NCI-H2107 treated with DMSO at 0.1 percent for 48 hours (cell line): ENCODE measurements around the gene NR3C2.

Experiments used
- DNase-seq: peaks from one replicate; lab custom pipeline; 2025; ENCODE audit not compliant: unreplicated experiment; lab: John Stamatoyannopoulos, UW

Gene NR3C2

DNA sequence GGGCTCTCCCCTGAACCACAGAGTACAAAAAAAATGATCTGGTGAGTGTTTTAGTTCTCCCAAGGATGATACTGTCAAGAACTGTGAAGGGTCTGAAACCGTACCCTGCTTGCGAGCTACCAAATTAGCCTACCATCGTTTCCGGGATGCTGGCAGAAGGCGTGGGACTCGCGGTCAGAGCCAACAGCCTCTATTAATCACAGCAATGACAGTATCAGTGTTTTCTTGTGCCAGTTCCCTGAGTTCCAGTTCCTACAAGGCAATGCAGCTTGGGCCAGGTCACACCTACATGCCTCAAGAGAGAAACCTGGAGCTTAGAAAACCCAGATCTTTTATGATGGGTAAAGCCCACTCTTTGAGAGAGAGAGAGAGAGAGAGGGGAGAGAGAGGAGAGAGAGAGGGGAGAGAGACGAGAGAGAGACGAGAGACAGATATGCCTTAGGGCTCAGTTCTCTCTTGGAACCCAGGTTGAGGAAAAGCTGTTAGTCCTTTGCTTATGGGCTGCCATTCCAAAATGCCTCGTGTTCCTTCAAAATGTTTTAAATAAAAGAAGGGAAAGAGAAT lies 382.5 kb downstream of the NR3C2 start:
- no peak for DNase-seq

DNA sequence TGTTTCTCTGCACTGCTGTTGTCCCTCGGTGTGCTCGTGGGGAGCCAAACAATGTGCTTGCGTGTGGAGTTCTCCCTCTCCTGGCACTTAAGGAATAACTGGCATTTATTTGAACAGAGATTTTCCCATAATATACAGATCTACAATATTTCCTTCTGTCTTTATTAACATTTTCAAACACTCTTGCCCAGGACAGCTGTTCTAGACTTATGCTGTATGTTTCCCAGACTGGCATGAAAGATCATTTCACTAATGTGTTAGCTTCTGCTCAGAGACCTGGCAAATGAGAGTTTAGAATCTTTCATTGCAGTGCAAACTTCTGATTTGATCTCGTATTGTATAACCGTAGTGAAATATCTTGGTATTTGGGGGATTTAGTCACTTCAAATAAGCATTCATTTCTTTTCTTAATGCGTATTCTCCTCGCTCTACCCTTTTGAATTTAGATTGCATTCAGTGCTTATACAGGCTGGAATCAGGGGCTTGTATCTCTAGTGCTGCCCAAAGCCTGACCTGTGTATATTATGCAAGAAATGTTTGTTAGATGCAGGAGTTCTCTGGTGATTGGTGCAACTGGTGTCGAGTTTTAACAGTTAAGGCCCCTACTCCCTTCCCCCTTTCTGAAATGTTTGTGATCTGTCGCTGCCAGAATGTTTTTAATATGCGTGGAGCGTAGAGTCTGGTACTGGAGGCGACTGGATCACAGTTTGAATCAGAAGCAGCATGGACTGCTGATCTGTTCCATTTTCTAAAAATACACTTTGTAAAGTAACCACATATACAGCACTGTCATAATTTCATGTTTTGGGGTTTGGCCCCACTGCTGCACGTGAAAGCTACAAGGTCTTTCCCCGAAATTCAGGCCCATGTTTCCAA lies 384.0 kb downstream of the NR3C2 start:
- no peak for DNase-seq

DNA sequence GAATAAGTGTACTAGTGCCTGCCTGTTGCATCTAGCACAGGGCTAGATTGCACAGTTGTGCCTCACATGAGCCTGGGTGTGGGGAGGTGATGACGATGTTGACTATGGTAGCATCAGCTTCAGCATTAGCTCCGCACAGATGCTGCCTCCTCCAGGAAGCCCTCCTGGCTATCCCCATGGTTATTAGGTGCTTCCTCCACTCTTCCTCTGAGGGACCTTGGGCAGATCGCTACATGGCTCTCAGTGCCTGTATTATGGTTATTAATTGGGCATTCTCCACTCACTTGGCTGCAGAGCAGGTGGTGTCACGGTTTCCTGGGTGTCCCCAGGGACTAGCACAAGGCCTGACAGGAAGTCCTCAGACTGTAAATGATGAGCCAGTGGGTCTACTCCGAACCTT lies 384.7 kb downstream of the NR3C2 start:
- DNase-seq, result no peak

DNA sequence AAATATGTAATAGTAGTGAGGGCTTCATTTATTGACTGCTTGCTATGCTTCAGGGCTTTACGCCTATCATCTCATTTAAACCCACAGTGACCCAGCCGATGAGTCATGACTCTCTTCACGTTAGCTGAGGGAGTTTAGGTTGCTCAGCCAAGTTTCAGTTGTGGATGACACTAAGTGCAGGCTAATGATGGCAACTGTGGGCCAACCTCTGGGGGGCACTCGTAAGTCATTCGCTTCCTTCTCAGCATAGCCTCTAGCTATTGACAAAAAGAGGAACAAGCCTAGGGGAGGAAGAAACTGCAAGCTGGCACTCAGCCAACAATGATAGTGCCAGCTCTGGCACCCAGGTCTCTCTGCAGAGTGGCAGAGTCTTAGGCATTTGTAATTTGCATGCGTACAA lies 385.3 kb downstream of the NR3C2 start:
- DNase-seq, result no peak

DNA sequence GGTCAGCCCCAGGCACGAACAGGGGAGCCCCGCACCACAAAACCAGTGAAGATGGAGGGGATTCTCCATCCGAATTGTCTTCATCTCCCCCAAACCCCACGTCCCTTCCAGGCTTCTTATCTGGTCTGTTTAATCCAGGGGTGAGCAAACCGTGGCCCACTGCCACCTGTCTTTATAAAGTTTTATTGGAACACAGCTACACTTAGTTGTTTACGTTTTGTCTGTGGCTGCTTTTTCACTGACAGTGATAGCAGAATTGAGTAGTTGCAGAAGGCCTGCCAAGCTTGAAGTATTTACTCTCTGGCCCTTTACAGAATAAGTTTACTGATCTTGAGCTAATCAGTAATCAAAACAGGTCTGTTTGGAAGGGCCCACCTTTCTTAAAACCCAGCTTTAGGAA lies 386.4 kb downstream of the NR3C2 start:
- DNase-seq, result no peak

DNA sequence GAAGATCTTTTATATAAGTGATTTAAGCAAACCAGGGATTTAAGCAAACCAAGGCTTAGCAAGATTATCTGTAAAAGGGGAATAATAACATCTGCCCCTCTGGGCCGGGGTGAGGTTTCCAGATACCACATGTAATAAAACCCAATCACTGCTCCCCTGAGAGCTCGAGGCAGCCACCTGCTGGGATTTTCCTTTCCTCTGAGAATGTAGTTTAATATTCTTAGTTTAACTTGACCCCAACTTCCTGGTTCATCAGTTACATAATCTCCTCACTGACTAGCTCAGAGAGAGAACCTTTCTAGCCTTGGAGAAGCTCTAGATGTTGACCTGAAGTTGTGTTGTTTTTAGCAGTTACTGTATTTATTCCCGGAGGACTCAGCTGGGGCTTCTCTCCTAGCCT lies 387.9 kb downstream of the NR3C2 start:
- DNase-seq, result peak; percentile 68

DNA sequence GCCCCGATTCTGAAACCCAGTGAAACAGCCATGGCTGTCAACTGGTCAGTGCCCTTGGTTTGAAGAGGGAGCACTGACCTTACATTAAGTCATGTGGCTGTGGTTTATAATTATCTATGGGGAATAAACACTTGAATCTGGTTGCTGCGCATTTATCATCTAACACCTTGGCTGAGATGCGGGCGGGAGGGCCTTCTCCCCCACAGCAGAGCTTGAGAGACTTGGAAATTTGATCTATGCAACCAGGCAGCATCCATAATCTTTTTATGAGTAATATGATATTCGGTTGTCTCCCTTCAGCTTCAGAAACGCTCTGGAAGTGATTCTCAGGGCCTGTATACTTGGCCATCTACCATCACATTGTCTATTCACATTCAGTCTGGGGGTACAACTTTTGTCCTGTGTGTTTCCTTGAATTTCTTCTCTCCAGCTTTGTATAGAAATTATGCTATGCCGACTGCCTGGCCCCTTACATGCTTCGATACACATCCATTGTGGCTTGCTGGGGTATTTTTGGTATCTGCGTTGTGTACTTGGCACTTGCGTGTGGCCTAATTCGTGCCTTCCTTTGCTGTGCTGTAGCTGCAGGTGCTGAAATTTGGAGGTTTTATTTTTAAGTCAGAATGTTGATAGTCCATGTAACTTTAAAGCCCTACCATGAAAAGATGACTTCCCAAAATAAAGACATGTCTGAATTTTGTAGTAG lies 388.8 kb downstream of the NR3C2 start:
- peak; percentile 67 for DNase-seq

DNA sequence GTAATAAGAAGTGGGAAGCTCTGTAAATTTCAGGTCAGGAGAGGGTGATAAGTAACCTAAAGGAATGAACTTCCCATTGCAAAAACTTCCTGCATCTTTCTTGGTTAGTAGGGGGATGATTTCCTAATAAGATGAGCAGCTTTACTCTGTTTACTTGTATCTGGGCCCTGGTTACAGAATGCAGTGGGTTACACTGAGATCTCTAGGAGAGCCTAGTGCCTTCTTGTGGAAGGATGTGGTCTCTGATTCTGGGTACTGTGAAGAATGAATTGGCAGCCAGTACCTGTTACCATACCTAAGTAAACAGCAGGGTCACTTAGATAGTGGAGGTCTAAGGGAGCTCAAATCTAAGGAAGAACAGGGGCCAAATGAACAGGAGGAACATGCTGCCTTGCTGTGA lies 389.8 kb downstream of the NR3C2 start:
- DNase-seq, result no peak

DNA sequence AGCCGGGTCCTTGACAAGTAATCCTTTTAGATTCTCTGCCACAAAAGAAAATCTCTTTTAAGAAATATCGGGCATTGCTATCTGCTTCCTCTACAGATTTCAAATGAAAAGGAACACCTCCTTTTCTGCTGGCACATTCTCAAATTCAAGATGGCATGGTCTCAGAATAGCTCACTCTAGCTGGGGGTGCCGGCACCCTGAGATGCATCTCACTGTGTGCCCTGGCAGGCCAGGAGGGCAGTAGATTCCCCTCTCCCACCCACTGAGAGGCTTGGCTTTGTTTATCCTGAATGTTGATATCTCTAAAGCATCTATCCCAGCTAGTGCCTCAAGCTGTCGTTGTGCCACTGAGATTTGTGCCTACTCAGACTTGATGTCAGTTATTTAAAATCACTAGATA lies 390.8 kb downstream of the NR3C2 start:
- DNase-seq, result no peak

DNA sequence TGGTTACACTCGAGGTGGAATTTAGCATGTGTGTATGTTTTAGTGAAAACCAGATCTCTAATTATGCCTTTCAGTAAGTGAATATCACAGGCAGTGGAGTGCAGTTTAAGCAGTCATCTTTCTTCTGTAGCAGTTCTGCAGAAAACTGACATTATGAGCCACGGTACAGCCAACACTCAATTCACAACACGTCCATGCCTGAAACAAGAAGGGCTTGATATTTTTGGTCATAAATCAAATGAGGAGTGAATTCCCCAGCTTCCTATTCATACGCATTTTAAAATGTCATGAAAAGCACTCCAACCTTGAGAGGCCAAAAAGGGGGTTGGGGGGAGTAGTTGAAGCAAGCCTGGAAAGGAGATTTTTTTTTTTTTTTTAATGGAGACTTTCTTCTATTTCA lies 393.6 kb downstream of the NR3C2 start:
- DNase-seq, result no peak

DNA sequence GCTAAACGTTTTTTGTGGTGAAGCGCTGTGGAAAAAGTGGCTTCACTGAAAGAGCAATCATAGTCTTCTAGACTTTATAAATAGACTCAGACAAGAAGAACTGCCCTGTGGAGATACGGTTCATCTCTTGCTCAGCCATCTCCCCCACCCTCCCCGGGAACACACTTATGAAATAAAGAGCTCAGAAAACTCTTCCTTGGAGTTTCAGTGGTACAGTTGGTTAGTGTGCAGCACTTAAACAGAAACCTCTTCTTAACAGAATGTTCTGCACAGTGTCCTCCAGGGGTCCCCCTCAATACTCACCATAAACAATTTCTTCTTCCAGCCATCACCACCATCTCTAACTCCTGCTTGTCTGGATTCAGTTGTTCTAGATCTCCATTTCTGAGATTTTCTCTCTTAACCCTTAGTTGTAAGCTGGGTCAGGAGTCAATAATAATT lies 397.3 kb downstream of the NR3C2 start:
- DNase-seq, result no peak

DNA sequence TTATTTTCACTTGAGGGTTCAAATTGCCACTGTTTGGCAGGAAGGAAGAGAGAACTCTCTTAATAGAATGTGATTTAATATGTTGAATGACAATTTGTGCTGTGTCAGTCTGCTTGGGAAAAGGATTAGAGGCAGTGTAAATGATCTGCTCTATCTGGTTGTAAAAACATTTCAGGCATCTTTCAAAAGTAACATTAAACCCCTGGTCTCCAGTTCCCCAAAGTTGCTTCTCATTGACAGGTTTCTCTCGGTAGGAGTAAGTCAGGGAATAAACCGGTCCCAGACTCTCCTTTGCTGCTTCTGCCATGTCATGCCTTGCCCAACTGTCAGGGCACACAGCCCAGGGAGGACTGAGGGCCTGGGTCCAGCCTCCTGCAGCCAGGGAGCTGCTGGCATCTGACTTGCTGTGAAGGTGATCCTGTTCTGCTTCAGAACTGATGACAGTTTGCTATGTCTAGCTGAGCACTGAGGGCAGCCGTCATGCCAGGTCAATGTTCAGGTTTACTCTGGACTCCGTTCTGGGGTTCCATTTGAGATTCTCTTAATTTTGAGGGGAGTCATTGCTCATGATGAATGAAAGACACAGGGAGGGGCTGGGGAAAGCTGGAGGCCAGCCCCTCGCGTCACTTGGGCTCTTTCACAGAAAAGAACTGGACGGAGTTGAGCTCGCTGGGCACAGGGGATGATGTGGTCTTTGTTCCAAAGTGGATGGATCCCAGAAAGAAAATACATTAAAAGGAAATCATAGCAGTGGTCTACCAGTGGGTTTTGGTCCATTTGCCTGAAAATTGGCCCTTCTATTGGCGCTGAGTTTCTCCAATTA lies 397.9 kb downstream of the NR3C2 start:
- DNase-seq, result no peak

DNA sequence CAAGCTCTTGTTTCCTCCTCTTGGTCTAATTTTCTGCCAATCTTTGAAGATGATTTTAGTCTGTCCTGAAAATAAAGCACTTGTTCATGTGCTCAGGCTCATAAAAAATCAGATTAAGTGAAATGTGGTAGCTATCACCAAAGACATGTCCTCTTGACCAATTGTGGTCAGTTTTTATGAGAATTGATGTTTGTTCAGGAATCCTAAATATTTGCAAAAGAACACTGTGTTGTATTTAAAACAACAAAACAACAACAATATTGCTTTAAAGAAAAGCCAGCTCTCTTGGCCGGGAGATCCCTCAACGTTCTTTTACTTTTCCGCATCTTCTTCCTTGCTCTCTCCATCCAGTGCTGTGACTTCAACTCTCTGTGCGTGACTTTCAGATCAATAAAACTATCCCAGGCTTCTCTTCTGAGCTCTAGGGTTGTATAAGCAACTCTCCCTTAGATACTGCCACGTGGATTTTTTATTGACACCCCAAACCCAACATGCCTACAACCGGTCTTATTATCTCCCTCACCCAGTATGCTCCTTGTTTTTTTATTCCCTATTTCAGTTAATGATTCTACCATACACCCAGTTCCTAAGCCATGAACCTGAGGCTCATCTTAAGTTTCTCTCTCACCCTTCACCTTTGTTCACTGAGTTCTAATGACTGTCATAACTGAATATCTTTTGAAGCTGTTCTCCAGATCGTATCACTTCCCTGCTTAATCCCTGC lies 400.4 kb downstream of the NR3C2 start:
- no peak for DNase-seq

DNA sequence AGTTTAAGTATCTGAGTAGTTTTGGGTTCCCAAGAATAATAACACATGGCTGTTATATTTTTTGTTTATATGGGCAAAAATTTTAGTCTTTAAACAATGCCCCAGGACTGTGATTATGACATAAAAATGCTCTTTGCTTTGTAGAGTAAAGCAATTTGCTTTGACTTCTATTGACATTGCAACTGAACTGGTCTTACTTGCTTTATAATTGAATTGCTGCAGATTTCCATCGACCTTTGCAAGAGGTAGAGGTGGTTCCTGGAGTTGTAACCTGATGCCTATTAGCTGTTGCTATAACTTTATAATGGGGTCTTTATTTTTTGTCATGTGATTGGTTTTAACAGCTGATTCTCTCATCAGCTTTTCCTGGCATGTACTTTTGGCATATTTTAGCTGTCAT lies 407.4 kb downstream of the NR3C2 start:
- no peak for DNase-seq

DNA sequence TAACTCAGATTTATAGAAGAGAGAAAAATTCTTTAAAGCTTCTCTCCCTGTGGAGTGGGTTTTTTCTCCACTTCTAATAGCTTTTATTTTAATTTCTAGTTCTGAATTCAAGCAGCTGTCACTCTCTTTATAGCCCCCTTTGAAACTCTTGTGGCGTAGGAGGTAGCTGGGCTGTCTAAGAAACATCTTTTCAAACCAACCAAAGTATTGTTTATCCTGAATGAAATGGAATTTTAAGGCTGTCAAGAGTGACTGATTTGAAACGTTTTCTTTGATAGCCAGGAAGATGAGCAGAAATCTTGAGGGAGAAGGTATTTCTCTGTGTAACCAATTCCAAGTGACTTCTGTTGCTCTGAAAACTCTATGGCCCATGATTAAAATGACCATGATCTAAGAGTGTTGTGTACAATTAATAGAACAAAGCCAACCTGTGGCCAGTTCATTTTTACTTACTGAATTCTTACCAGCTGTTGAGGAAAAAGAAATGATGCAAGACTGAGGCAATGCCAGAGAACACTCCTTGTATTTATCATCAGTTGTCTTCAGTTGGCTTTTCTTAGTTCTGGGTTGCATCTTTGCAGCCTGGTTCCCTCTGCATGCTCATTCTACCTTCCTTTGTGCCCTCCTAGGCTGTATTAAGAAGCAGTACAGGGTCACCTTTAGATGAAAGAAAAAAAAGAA lies 411.9 kb downstream of the NR3C2 start:
- DNase-seq, result no peak

DNA sequence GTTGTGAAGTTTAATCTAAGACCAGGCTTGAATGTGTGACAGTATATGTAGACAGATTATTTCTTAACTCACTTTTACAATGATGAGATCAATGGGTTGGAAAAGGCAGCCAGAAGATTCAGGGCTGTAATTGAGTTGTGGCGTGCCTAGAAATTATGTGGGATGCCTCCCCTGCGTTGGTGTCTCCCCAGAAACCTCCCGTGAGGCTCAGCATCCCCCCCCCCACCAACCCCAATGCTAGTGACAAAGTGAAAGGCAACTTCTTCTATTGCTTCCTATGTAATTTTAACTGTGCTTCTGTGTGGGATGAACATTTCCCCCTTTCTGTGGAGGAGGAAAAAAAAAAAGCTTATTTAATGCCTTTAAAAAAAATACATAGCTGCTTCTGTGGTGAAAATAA lies 412.4 kb downstream of the NR3C2 start:
- DNase-seq, result no peak
